GM18499 (cell line): ENCODE data around the gene PTPRF.

ENCODE experiments used
- ATAC-seq: cut with Tn5 transposase; IDR thresholded peaks from one replicate; pipeline ENCODE4 v1.9.1; 2021; ENCODE audit warnings: moderate number of reproducible peaks; ENCODE audit not compliant: insufficient read depth, unreplicated experiment

PTPRF gene

DNA sequence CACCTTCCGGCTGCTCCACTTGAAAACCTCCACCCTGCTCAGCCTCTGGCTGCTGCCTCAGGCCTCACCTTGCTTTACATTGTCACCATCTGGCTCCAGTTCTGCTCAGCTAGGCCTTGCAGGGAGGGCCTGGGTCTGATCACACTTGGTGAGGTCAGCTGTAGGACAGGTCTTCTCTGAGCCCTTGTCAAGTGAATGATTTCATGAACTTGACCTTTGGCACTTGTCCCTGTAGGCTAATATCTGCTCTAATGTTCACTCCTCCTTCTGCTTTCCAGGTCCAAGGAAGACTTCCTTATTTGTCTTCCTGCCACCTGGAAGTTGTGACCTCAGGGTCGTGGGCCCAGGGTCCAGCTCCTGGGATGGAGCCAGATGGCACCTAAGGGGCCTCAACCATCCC lies 41.4 kb downstream of the PTPRF start:
- ATAC-seq, result no peak

- no peak for ATAC-seq
Observed at GRCh38 chr1:43572538-43572937, 41.9 kb downstream of the PTPRF start.

DNA sequence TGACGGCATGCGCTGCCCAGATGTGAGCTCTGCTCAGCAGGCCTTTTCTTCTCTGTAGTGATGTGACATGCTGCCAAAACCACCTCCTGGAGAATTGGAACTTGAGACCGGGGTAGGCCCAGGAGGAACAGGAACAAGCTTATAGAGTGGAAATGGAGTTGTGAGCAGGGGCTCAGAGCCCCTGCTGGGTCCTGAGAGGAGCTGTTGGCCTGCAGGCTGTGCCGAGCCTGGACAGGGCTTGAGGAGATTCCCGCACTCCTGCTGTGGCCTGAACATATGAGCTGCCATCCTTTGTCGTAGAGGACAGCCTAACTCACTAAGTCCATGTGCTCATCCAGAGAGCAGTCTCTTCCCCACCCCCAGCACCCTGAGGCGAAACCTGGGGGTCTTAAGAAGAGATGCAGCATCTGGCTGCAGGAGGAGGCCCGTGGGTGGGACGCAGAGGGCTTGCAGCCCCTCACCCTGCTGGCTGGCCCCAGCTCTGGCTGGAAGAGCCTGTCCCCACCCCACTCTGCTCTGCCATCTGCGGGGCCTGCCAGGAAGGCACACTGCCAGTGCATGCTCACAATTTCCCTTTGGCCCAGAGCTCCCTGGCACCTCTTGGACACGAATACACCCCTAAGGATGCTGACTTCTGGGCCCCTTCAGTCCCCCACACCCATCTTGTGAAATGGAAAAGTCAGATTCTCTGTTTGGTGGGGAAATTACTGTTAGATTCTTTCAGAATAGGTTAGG lies 42.5 kb downstream of the PTPRF start:
- ATAC-seq, result no peak

- no peak for ATAC-seq
Observed at GRCh38 chr1:43576521-43576920, 45.8 kb downstream of the PTPRF start.

DNA sequence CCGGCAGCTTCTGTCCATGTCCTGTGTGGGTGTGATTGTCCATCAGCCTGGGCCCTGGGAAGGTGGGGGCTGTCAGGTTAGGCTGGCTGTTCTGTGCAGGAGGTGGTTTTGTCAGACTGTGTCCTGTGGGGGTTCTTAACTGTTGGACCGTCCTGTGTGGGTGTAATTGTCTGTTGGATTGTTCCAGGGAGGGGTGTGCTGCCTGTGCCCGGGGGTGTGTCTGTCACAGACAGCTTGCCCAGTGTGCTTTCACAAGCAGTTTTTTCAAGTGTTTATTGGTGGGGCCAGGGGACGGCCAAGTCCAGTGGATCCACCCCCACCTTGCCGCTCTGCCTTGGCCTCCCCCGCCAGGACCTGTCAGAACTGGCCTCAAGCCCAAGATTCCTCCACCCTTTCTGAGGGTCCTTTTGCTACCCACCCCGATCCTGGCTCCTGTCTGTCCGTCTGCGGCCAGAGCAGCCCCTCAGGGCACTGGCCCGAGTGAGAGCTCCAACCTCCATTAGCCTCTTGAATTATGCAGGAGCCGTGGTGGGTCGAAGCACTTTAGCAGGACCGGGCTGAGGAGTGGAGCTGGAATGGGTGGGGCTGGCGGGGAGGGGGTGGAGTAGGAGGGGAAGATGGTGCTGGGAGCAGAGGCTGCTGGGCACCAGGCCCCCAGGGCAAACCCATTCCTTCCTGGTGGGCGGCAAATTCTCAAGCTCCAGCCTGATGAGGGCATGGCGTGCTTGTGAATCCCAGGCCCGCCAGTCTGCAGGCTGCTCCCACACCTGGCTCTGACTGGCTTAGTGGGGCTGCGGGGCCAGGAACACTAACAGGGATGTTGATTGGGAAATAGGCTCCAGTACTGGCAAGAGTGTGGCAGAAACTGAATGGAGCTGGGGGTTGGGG lies 47.2 kb downstream of the PTPRF start:
- no peak for ATAC-seq

DNA sequence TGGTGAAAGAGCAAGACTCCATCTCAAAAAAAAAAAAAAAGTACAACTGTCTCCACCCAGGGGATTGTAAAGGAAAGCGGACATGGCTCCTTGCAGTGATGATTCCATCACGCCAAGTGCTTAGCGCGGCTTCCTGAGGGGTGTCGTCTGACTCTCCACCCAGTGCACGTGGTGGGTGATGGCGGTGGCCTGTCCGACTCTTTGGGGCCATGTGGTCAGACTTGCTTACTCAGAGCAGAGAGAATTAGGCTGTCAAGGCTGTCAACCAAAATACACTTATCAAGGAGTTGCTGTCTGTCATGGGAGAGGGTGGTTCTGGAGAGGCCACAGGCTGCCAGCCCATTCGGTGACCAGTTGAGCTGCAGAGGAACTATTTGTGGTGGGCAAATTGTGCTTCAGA lies 49.4 kb downstream of the PTPRF start:
- ATAC-seq, result no peak

GRCh38 chr1:43582162-43582566 lies 51.5 kb downstream of the PTPRF start:
- no peak for ATAC-seq

- ATAC-seq, result no peak
Observed at GRCh38 chr1:43583058-43583457, 52.4 kb downstream of the PTPRF start.

DNA sequence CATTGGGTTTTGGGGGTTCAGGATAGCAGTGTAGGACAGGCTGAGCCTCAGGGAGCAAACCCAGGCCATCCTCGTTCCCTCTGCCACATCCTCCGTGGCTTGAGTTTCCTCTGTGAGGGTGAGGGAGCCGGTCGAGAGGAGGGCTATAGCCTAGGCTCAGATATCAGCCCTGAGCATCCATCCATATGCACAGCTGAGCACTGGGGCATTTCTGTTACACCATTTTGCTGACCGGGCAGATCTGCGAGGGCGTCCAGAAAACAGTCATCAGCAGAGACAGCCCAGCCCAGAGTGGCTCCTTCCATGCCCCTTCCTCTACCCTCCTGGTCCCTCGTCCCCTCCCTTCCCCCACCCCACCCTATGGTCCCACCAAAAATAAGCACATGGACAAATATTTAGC lies 53.5 kb downstream of the PTPRF start:
- no peak for ATAC-seq

GRCh38 chr1:43585557-43585956 lies 54.9 kb downstream of the PTPRF start:
- no peak for ATAC-seq

- ATAC-seq, result no peak
Observed at GRCh38 chr1:43586136-43586731, 55.6 kb downstream of the PTPRF start.

DNA sequence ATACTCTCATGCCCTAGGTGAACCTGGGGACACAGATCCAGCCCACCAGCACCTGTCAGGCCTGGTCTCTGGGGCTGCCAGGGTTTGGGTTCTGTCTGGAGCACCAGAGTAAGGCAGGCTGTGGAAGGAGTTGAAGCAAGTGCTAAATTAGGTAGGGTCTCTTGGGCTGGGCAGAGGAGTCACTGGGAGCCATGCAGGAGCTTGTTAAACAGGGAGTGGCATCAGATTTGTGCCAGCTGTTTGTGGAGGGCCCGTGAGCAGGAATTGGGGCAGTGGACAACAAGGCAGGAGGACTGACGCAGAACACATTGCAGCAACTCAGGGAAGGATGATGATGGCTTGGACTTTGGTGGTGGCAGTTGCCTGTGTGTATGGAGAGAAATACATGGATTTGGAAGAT lies 56.3 kb downstream of the PTPRF start:
- ATAC-seq, result no peak

- ATAC-seq, result no peak
Observed at GRCh38 chr1:43587594-43587993, 56.9 kb downstream of the PTPRF start.

DNA sequence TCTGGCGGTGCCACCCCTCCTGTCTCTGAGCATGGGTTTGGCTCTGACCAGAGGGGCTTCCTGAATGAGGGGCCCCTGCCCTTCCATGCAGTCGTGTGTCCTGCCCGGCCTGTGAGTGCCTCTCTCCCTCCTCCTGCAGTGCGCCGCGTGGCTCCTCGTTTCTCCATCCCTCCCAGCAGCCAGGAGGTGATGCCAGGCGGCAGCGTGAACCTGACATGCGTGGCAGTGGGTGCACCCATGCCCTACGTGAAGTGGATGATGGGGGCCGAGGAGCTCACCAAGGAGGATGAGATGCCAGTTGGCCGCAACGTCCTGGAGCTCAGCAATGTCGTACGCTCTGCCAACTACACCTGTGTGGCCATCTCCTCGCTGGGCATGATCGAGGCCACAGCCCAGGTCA lies 57.9 kb downstream of the PTPRF start:
- ATAC-seq, result no peak

- ATAC-seq, result no peak
Observed at GRCh38 chr1:43590388-43590925, 59.8 kb downstream of the PTPRF start.

- ATAC-seq, result no peak
Observed at GRCh38 chr1:43591181-43591580, 60.5 kb downstream of the PTPRF start.

DNA sequence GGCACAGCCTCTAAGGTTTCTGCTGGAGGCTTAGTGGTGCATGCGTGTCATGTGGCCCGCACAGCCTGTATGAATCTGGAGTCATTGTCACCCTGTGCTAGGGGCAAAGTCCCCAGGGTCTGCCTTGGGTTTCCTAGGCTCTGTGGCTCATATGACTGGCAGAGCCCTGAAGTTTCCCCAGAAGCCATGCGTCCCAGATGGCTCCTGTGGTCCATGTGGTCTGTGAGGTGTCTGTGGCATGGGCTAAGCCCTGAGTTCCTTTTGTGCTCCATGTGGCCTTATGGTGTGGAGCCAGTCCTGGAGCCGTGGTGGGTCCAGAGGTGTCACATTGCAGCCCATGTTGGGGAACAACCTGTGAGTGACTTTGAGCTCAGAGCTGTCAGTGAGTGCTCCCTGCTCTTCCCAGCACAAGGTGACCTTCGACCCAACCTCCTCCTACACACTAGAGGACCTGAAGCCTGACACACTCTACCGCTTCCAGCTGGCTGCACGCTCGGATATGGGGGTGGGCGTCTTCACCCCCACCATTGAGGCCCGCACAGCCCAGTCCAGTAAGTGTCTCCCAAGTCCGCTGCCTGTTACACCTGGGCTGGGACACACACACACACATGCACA lies 61.5 kb downstream of the PTPRF start:
- no peak for ATAC-seq

- no peak for ATAC-seq
Observed at GRCh38 chr1:43592974-43593683, 62.4 kb downstream of the PTPRF start.

- no peak for ATAC-seq
Observed at GRCh38 chr1:43596579-43596978, 65.9 kb downstream of the PTPRF start.

DNA sequence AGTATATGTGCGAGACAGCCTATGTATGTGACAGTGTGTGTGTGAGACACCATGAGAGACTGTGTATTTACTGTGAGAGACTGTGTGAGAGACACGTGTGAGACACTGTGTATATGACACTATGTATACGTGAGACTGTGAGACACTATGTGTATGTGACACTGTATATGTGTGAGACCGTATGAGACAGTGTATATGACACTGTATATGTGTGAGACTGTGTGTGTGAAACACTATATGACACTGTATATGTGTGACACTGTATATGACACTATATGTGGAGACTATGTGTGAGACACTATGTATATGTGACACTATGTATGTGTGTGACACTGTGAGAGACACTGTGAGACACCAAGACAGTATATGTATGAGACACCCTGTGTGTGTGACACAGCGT lies 66.3 kb downstream of the PTPRF start:
- no peak for ATAC-seq
